SK-N-MC (cell line): ENCODE data around the gene PMM1.

Experiments
- EZH2 ChIP-seq: fragments of 200-600 bp; sonication (generic); IDR thresholded peaks from one replicate; pipeline ENCODE4 v1.6.1; 2017; ENCODE audit warnings: antibody characterized with exemption
- FOXP2 ChIP-seq: optimal IDR thresholded peaks from 2 replicates; pipeline ENCODE3; 2011; ENCODE audit warnings: mild to moderate bottlenecking, moderate library complexity; ENCODE audit not compliant: insufficient read depth; ENCODE audit errors: extremely low read length, control extremely low read depth
- POLR2AphosphoS5 ChIP-seq: IDR thresholded peaks from 2 replicates; pipeline ENCODE4 v1.6.1; 2012; ENCODE audit warnings: mild to moderate bottlenecking, low read depth, low read length, borderline replicate concordance

GRCh38 chr22:41621911-41622179, 32.2 kb upstream of the PMM1 start:
- no peak for TF ChIP-seq POLR2AphosphoS5
- TF ChIP-seq EZH2: no peak
- TF ChIP-seq FOXP2: no peak
